MG63 (cell line): ENCODE results near the gene REPS2. TPM values are rescaled to one million over a fixed set of nuclear protein-coding genes. Genes with fewer than 3 reads are reported as not detected.
A peak's percentile ranks its signal among the peaks of the same experiment; 100 is the strongest.

Experiments used
- DNase-seq: peaks from one replicate; pipeline ENCODE4 v3.0.0-alpha.2; 2020
- H3K27me3 ChIP-seq: fragments of 250-450 bp; sonication (Bioruptor Pico); 2 replicates; pipeline ENCODE4 v1.5.1; 2020; ENCODE audit warnings: mild to moderate bottlenecking, moderate library complexity
- H3K36me3 ChIP-seq: fragments of 250-450 bp; sonication (Bioruptor Pico); 2 replicates; pipeline ENCODE4 v1.5.1; 2020; ENCODE audit warnings: mild to moderate bottlenecking, moderate library complexity
- H3K4me3 ChIP-seq: fragments of 250-450 bp; sonication (Bioruptor Pico); 2 replicates; pipeline ENCODE4 v1.5.1; 2020; ENCODE audit warnings: mild to moderate bottlenecking, moderate library complexity
- H3K9me3 ChIP-seq: fragments of 250-450 bp; sonication (Bioruptor Pico); 2 replicates; pipeline ENCODE4 v1.5.1; 2020; ENCODE audit warnings: mild to moderate bottlenecking, moderate library complexity
- total RNA-seq: library from RNA; depleted of rRNA; stranded (reverse); fragments of >200 nt; shearing (Covaris generic); gene quantifications from 2 replicates; pipeline ENCODE4 v1.2.3, GENCODE V29; 2014; ENCODE audit warnings: low replicate concordance; rRNA removed

REPS2 gene
- total RNA-seq = 0.07 TPM in 1 of 2 replicates, not detected in the other

GRCh38 chrX:16946361-16946964, at the start of gene REPS2:
REPS2 (plus strand) TSS chrX:16946658; CDS start chrX:16946862, 204 bp downstream.
- peak; percentile 73 for DNase-seq
- Histone ChIP-seq H3K27me3 (peaks cover 5% of the 10 kb centered on the region; the same call in 1 of the 2 replicates), H3K9me3 (no peaks in the 10 kb centered on the region), H3K36me3 (no peaks in the 10 kb centered on the region), H3K4me3 (peak within 1 kb of the TSS; percentile 36)

GRCh38 chrX:16897445-16897844, 49.0 kb upstream of the REPS2 start:
- DNase-seq = no peak
- H3K4me3 ChIP-seq = no peak overlapping the region
- no peaks in the 10 kb centered on the region for H3K36me3 ChIP-seq
- no peaks in the 10 kb centered on the region for H3K9me3 ChIP-seq
- no peaks in the 10 kb centered on the region for H3K27me3 ChIP-seq

- DNase-seq = no peak
- no peaks in the 10 kb centered on the region for H3K9me3 ChIP-seq
- no peak overlapping the region for H3K4me3 ChIP-seq
- no peaks in the 10 kb centered on the region for H3K27me3 ChIP-seq
- H3K36me3 ChIP-seq = no peaks in the 10 kb centered on the region
Measured at GRCh38 chrX:16903274-16904022, 43.0 kb upstream of the REPS2 start.

GRCh38 chrX:16910376-16910775, 36.1 kb upstream of the REPS2 start:
- DNase-seq = no peak
- no peak overlapping the region for H3K4me3 ChIP-seq
- H3K9me3 ChIP-seq = no peaks in the 10 kb centered on the region
- no peaks in the 10 kb centered on the region for H3K36me3 ChIP-seq
- no peaks in the 10 kb centered on the region for H3K27me3 ChIP-seq

- Histone ChIP-seq H3K9me3 (no peaks in the 10 kb centered on the region), H3K36me3 (no peaks in the 10 kb centered on the region), H3K4me3 (no peak overlapping the region), H3K27me3 (no peaks in the 10 kb centered on the region)
- no peak for DNase-seq
Measured at GRCh38 chrX:16914058-16914457, 32.4 kb upstream of the REPS2 start.

GRCh38 chrX:16916561-16916960, 29.9 kb upstream of the REPS2 start:
- Histone ChIP-seq H3K9me3 (no peaks in the 10 kb centered on the region), H3K27me3 (no peaks in the 10 kb centered on the region), H3K4me3 (no peak overlapping the region), H3K36me3 (no peaks in the 10 kb centered on the region)
- DNase-seq = no peak

- Histone ChIP-seq H3K36me3 (no peaks in the 10 kb centered on the region), H3K4me3 (no peak overlapping the region), H3K9me3 (no peaks in the 10 kb centered on the region), H3K27me3 (no peaks in the 10 kb centered on the region)
- no peak for DNase-seq
Measured at GRCh38 chrX:16917120-16917519, 29.3 kb upstream of the REPS2 start.

- Histone ChIP-seq H3K36me3 (no peaks in the 10 kb centered on the region), H3K9me3 (no peaks in the 10 kb centered on the region), H3K4me3 (no peak overlapping the region), H3K27me3 (no peaks in the 10 kb centered on the region)
- no peak for DNase-seq
Measured at GRCh38 chrX:16918979-16919378, 27.5 kb upstream of the REPS2 start.

- Histone ChIP-seq H3K4me3 (no peak overlapping the region), H3K27me3 (no peaks in the 10 kb centered on the region), H3K36me3 (no peaks in the 10 kb centered on the region), H3K9me3 (no peaks in the 10 kb centered on the region)
- DNase-seq = no peak
Measured at GRCh38 chrX:16920075-16920474, 26.4 kb upstream of the REPS2 start.

- no peak overlapping the region for H3K4me3 ChIP-seq
- no peaks in the 10 kb centered on the region for H3K27me3 ChIP-seq
- no peak for DNase-seq
- no peaks in the 10 kb centered on the region for H3K9me3 ChIP-seq
- H3K36me3 ChIP-seq = no peaks in the 10 kb centered on the region
Measured at GRCh38 chrX:16923157-16923556, 23.3 kb upstream of the REPS2 start.

GRCh38 chrX:16924631-16925480, 21.6 kb upstream of the REPS2 start:
- Histone ChIP-seq H3K36me3 (no peaks in the 10 kb centered on the region), H3K9me3 (no peaks in the 10 kb centered on the region), H3K27me3 (no peaks in the 10 kb centered on the region), H3K4me3 (no peak overlapping the region)
- no peak for DNase-seq

- Histone ChIP-seq H3K36me3 (no peaks in the 10 kb centered on the region), H3K4me3 (no peak overlapping the region), H3K27me3 (no peaks in the 10 kb centered on the region), H3K9me3 (no peaks in the 10 kb centered on the region)
- DNase-seq = no peak
Measured at GRCh38 chrX:16930392-16930791, 16.1 kb upstream of the REPS2 start.

- no peak for DNase-seq
- no peaks in the 10 kb centered on the region for H3K27me3 ChIP-seq
- no peaks in the 10 kb centered on the region for H3K9me3 ChIP-seq
- no peaks in the 10 kb centered on the region for H3K36me3 ChIP-seq
- H3K4me3 ChIP-seq = no peak overlapping the region
Measured at GRCh38 chrX:16931371-16931770, 15.1 kb upstream of the REPS2 start.

- no peak for DNase-seq
- Histone ChIP-seq H3K9me3 (no peaks in the 10 kb centered on the region), H3K36me3 (no peaks in the 10 kb centered on the region)
Measured at GRCh38 chrX:16931855-16932575, 14.4 kb upstream of the REPS2 start.

GRCh38 chrX:16934185-16934584, 12.3 kb upstream of the REPS2 start:
- H3K27me3 ChIP-seq = no peaks in the 10 kb centered on the region
- H3K36me3 ChIP-seq = no peaks in the 10 kb centered on the region
- no peak overlapping the region for H3K4me3 ChIP-seq
- H3K9me3 ChIP-seq = no peaks in the 10 kb centered on the region
- DNase-seq = no peak

More at GRCh38 chrX:16931855-16932575, 14.4 kb upstream of the REPS2 start:
- Histone ChIP-seq H3K4me3 (no peak overlapping the region), H3K27me3 (no peaks in the 10 kb centered on the region)

GRCh38 chrX:16946971-16947562, 609 bp downstream of the REPS2 start:
- Histone ChIP-seq H3K36me3 (no peaks in the 10 kb centered on the region), H3K27me3 (peaks cover 5% of the 10 kb centered on the region; the same call in 1 of the 2 replicates), H3K4me3 (peak overlapping the region; percentile 36), H3K9me3 (no peaks in the 10 kb centered on the region)
- no peak for DNase-seq
